Calu3 (cell line): ENCODE measurements around the gene CCDC178. TPM values are rescaled to one million over a fixed set of nuclear protein-coding genes. Genes with fewer than 3 reads are reported as not detected.

Source experiments
- BruUV-seq: library from RNA; stranded (reverse); fragments of 400-500 nt; replicated peaks from 2 replicates; lab custom pipeline; 2021; lab: Mats Ljungman, UMichigan
- CTCF ChIA-PET: fragments of 300-600 bp; sonication (Branson Sonifier 250); formaldehyde crosslinking; loops from one replicate; lab custom pipeline; 2022; ENCODE audit warnings: antibody characterized with exemption; lab: Charles Lee
- DNase-seq: peaks from one replicate; pipeline ENCODE4 v3.0.0; 2022
- H3K27ac Mint-ChIP-seq: one replicate; pipeline ENCODE4 v1.8.0; 2022; ENCODE audit warnings: mixed read lengths; ENCODE audit not compliant: unreplicated experiment
- H3K27me3 Mint-ChIP-seq: one replicate; pipeline ENCODE4 v1.8.0; 2022; ENCODE audit warnings: mixed read lengths; ENCODE audit not compliant: unreplicated experiment
- H3K36me3 Mint-ChIP-seq: one replicate; pipeline ENCODE4 v1.8.0; 2022; ENCODE audit warnings: mild to moderate bottlenecking, moderate library complexity, mixed read lengths; ENCODE audit not compliant: insufficient read depth, unreplicated experiment
- H3K4me1 Mint-ChIP-seq: one replicate; pipeline ENCODE4 v1.8.0; 2022; ENCODE audit warnings: mild to moderate bottlenecking, low read depth, mixed read lengths; ENCODE audit not compliant: unreplicated experiment
- H3K4me3 Mint-ChIP-seq: one replicate; pipeline ENCODE4 v1.8.0; 2022; ENCODE audit warnings: mild to moderate bottlenecking, low read depth, moderate library complexity, mixed read lengths; ENCODE audit not compliant: unreplicated experiment
- H3K9me3 Mint-ChIP-seq: one replicate; pipeline ENCODE4 v1.8.0; 2022; ENCODE audit warnings: low read depth, mixed read lengths; ENCODE audit not compliant: unreplicated experiment
- CTCF ChIP-seq: fragments of 200-600 bp; IDR thresholded peaks from one replicate; pipeline ENCODE4 v1.8.0; 2022; ENCODE audit warnings: antibody characterized with exemption; ENCODE audit not compliant: unreplicated experiment
- intact Hi-C: fragments of 100-400 bp; cut with micrococcal nuclease; formaldehyde crosslinking; loops from one replicate; pipeline ENCODE4 v1.10.0; 2022; ENCODE audit not compliant: unreplicated experiment
- total RNA-seq: library from RNA; stranded (reverse); gene quantifications from 2 replicates; pipeline ENCODE4 v1.2.3, GENCODE V29; 2022

The CCDC178 gene
- total RNA-seq, 1 experiment from 2014 or later: not detected

DNA sequence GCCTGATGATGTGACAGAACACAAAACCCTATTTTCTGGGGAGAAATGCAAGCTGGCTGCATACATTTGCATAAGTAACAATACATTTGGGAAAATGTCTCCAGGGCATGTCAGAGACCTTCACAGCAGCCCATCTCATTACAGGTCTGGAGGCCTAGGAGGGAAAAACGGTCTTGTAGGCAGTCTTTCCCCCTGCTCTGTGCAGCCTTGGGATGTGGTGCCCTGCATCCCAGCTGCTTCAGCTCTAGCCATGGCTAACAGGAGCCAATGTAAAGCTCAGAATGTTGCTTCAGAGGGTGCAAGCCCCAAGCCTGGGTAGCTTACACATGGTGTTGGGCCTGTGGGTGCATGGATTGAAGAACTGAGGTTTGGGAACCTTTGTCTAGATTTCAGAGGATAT is 133.0 kb downstream of the CCDC178 start:
- CTCF ChIA-PET: no interaction called here
- Mint-ChIP-seq H3K9me3 (peaks cover 8% of the 10 kb centered on the region), H3K4me1 (no peaks in the 10 kb centered on the region), H3K36me3 (no peaks in the 10 kb centered on the region), H3K27ac (no peak overlapping the region), H3K27me3 (no peaks in the 10 kb centered on the region), H3K4me3 (no peak overlapping the region)
- BruUV-seq: no TSS peak
- TF ChIP-seq CTCF: no peak
- DNase-seq: no peak
- intact Hi-C loops: no loop called here

DNA sequence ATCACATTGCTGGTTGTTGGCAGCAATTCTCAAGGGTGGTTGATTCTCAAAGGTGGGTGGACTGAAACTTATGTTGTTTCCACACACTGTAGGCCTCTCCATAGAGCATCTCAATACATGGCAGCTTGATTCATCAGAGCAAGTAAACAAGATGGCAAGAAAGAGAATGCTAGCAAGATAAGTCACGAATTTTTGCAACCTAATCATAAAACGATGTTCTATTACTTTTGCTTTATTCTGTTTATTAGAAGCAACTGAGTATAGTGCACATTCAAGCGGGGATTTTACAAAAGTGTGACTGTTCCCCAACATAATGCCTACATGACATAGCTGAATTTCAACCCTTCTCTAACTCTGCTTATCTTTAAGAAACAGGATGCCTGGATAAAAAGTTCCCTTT is 136.2 kb downstream of the CCDC178 start:
- Mint-ChIP-seq H3K27ac (no peak overlapping the region), H3K4me1 (no peaks in the 10 kb centered on the region), H3K9me3 (peaks cover 8% of the 10 kb centered on the region), H3K4me3 (no peak overlapping the region), H3K27me3 (no peaks in the 10 kb centered on the region), H3K36me3 (no peaks in the 10 kb centered on the region)
- CTCF ChIA-PET: no interaction called here
- intact Hi-C loops: no loop called here
- DNase-seq: no peak
- no TSS peak for BruUV-seq
- no peak for TF ChIP-seq CTCF

DNA sequence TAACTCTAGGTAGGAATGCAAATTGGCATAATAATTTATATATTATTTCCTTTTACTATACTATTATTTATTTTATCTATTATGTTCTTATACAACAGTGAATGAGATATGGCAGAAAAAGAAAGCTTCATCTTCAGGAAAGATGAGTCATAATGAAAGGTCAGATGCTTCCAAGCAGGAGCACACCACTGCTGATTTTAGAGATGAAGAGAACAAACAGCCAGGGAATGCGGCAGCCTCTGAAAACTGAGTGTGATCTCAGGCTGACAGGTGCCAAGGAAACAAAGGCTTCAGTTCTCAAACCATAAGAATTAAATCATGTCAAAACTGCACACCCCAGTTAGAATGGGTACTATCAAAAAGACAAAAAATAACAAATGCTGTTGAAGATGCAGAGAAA is 149.0 kb downstream of the CCDC178 start:
- Mint-ChIP-seq H3K36me3 (no peaks in the 10 kb centered on the region), H3K9me3 (no peaks in the 10 kb centered on the region), H3K4me3 (no peak overlapping the region), H3K4me1 (no peaks in the 10 kb centered on the region), H3K27ac (no peak overlapping the region), H3K27me3 (no peaks in the 10 kb centered on the region)
- no peak for TF ChIP-seq CTCF
- no TSS peak for BruUV-seq
- CTCF ChIA-PET: no interaction called here
- intact Hi-C loops: loop anchor here (2.0 kb wide), 1 partner anchor 23 kb away; no protein-coding TSS in a partner anchor
- DNase-seq: no peak

DNA sequence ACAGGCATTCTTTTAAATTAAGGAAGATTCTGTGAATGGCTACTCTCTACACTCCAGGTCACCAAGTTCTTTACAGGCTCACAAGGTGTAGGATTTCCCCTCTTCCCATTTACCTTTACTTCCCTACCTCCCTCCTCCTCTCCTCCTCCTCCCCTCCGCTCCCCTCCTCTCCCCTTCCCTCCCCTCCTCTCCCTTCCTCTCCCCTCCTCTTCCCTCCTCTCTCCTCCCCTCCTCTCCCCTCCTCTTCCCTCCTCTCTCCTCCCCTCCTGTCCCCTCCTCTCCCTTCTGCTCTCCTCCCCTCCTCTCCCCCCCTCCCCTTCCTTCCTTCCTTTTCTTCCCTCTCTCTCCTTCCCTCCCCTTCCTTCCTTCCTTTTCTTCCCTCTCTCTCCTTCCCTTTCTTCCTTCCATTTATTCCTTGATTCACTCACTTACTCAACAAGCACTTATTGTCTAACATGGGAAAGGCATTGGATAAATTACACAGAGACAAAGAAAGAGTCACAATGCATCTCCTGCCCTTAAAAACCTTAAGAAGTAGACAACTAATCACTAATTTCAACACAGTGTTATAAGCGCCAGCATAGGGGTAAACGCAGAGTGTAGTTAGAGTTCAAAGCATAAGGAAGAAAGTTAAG is 152.3 kb downstream of the CCDC178 start:
- no peak for TF ChIP-seq CTCF
- BruUV-seq: no TSS peak
- Mint-ChIP-seq H3K4me1 (no peaks in the 10 kb centered on the region), H3K9me3 (no peaks in the 10 kb centered on the region), H3K4me3 (no peak overlapping the region), H3K27ac (no peak overlapping the region), H3K27me3 (no peaks in the 10 kb centered on the region), H3K36me3 (no peaks in the 10 kb centered on the region)
- CTCF ChIA-PET: no interaction called here
- intact Hi-C loops: no loop called here
- no peak for DNase-seq
